Activated CD4-positive, alpha-beta T cell treated with anti-CD3 and anti-CD28 coated beads, Interleukin-2, amount 50 U/mL, for 4 hours (primary cell): ENCODE results near the gene ADRA2C.

Source experiments
- DNase-seq, 2 experiments: peaks; one replicate each; pipeline ENCODE4 v3.0.0-alpha.2; 2020

ADRA2C gene

GRCh38 chr4:3762753-3763549 lies 3.2 kb upstream of the ADRA2C start:
- DNase-seq, result no peak

GRCh38 chr4:3765271-3766035 lies 732 bp upstream of the ADRA2C start:
- no peak for DNase-seq

GRCh38 chr4:3766785-3767569 lies 792 bp downstream of the ADRA2C start:
- DNase-seq, result no peak

- no peak for DNase-seq
Observed at GRCh38 chr4:3767570-3768288, 1.5 kb downstream of the ADRA2C start.

GRCh38 chr4:3768842-3769641 lies 2.9 kb downstream of the ADRA2C start:
- DNase-seq, result no peak

GRCh38 chr4:3769642-3770184 lies 3.5 kb downstream of the ADRA2C start:
- DNase-seq, result no peak

- DNase-seq, result no peak
Observed at GRCh38 chr4:3770323-3771163, 4.4 kb downstream of the ADRA2C start.

GRCh38 chr4:3771164-3771809 lies 5.1 kb downstream of the ADRA2C start:
- DNase-seq, result no peak

- no peak for DNase-seq
Observed at GRCh38 chr4:3771939-3772495, 5.8 kb downstream of the ADRA2C start.

GRCh38 chr4:3772632-3773031 lies 6.4 kb downstream of the ADRA2C start:
- no peak for DNase-seq

- no peak for DNase-seq
Observed at GRCh38 chr4:3773552-3774001, 7.4 kb downstream of the ADRA2C start.

- DNase-seq, result no peak
Observed at GRCh38 chr4:3774253-3774883, 8.2 kb downstream of the ADRA2C start.

- no peak for DNase-seq
Observed at GRCh38 chr4:3775005-3775404, 8.8 kb downstream of the ADRA2C start.

- DNase-seq, result no peak
Observed at GRCh38 chr4:3775576-3775975, 9.4 kb downstream of the ADRA2C start.

GRCh38 chr4:3776166-3777032 lies 10.2 kb downstream of the ADRA2C start:
- no peak for DNase-seq

GRCh38 chr4:3777033-3777390 lies 10.8 kb downstream of the ADRA2C start:
- no peak for DNase-seq

- no peak for DNase-seq
Observed at GRCh38 chr4:3777669-3778068, 11.5 kb downstream of the ADRA2C start.

- DNase-seq, result no peak
Observed at GRCh38 chr4:3779509-3779908, 13.3 kb downstream of the ADRA2C start.
